Measurements from ENCODE around the gene C2CD2.

The C2CD2 gene

GRCh38 chr21:41857771-41858300 is 96.0 kb downstream of the C2CD2 start:
- H3K9me3 Mint-ChIP-seq: no peaks in the 10 kb centered on the region
- H3K27me3 Mint-ChIP-seq: no peaks in the 10 kb centered on the region
- no peak overlapping the region for H3K4me3 Mint-ChIP-seq
- no peak overlapping the region for H3K27ac Mint-ChIP-seq
- intact Hi-C loops (cut with micrococcal nuclease): no loop called here
- peaks cover 62% of the 10 kb centered on the region for H3K36me3 Mint-ChIP-seq (ENCODE audit: low read depth)
- peaks cover 7% of the 10 kb centered on the region for H3K4me1 Mint-ChIP-seq (ENCODE audit: low read depth)

GRCh38 chr21:41856572-41856971 is 97.2 kb downstream of the C2CD2 start:
- Mint-ChIP-seq H3K27me3 (no peaks in the 10 kb centered on the region), H3K9me3 (no peaks in the 10 kb centered on the region), H3K4me1 (ENCODE audit: low read depth) (no peaks in the 10 kb centered on the region), H3K4me3 (no peak overlapping the region), H3K36me3 (ENCODE audit: low read depth) (peaks cover 75% of the 10 kb centered on the region), H3K27ac (no peak overlapping the region)
- intact Hi-C loops (cut with micrococcal nuclease): no loop called here

- H3K27ac Mint-ChIP-seq: no peak overlapping the region
- H3K27me3 Mint-ChIP-seq: no peaks in the 10 kb centered on the region
Measured at GRCh38 chr21:41854426-41854995, 99.3 kb downstream of the C2CD2 start.

GRCh38 chr21:41852929-41853320 is 100.9 kb downstream of the C2CD2 start:
- Mint-ChIP-seq H3K4me3 (no peak overlapping the region), H3K27me3 (no peaks in the 10 kb centered on the region), H3K36me3 (ENCODE audit: low read depth) (peaks cover 68% of the 10 kb centered on the region), H3K27ac (no peak overlapping the region), H3K4me1 (ENCODE audit: low read depth) (no peaks in the 10 kb centered on the region), H3K9me3 (no peaks in the 10 kb centered on the region)
- intact Hi-C loops (cut with micrococcal nuclease): no loop called here

More at GRCh38 chr21:41854426-41854995, 99.3 kb downstream of the C2CD2 start:
- Mint-ChIP-seq H3K4me3 (no peak overlapping the region), H3K36me3 (ENCODE audit: low read depth) (peaks cover 77% of the 10 kb centered on the region), H3K4me1 (ENCODE audit: low read depth) (no peaks in the 10 kb centered on the region), H3K9me3 (no peaks in the 10 kb centered on the region)
- intact Hi-C loops (cut with micrococcal nuclease): no loop called here

- Mint-ChIP-seq H3K36me3 (ENCODE audit: low read depth) (peaks cover 63% of the 10 kb centered on the region), H3K4me1 (ENCODE audit: low read depth) (no peaks in the 10 kb centered on the region), H3K9me3 (no peaks in the 10 kb centered on the region), H3K27me3 (no peaks in the 10 kb centered on the region), H3K27ac (no peak overlapping the region), H3K4me3 (no peak overlapping the region)
- intact Hi-C loops (cut with micrococcal nuclease): no loop called here
Measured at GRCh38 chr21:41852151-41852928, 101.5 kb downstream of the C2CD2 start.

GRCh38 chr21:41851090-41851790 is 102.6 kb downstream of the C2CD2 start:
- intact Hi-C loops (cut with micrococcal nuclease): no loop called here
- no peaks in the 10 kb centered on the region for H3K4me1 Mint-ChIP-seq (ENCODE audit: low read depth)
- no peaks in the 10 kb centered on the region for H3K27me3 Mint-ChIP-seq
- no peaks in the 10 kb centered on the region for H3K9me3 Mint-ChIP-seq
- H3K27ac Mint-ChIP-seq: no peak overlapping the region
- H3K36me3 Mint-ChIP-seq (ENCODE audit: low read depth): peaks cover 63% of the 10 kb centered on the region
- H3K4me3 Mint-ChIP-seq: no peak overlapping the region

- Mint-ChIP-seq H3K4me3 (no peak overlapping the region), H3K27me3 (no peaks in the 10 kb centered on the region), H3K9me3 (no peaks in the 10 kb centered on the region), H3K4me1 (ENCODE audit: low read depth) (no peaks in the 10 kb centered on the region), H3K27ac (no peak overlapping the region), H3K36me3 (ENCODE audit: low read depth) (peaks cover 70% of the 10 kb centered on the region)
- intact Hi-C loops (cut with micrococcal nuclease): no loop called here
Measured at GRCh38 chr21:41850085-41850484, 103.7 kb downstream of the C2CD2 start.

- no peaks in the 10 kb centered on the region for H3K27me3 Mint-ChIP-seq
- H3K4me3 Mint-ChIP-seq: no peak overlapping the region
Measured at GRCh38 chr21:41848958-41849580, 104.7 kb downstream of the C2CD2 start.

GRCh38 chr21:41848533-41848932 is 105.3 kb downstream of the C2CD2 start:
- no peaks in the 10 kb centered on the region for H3K27me3 Mint-ChIP-seq
- peaks cover 5% of the 10 kb centered on the region for H3K4me1 Mint-ChIP-seq (ENCODE audit: low read depth)
- peaks cover 59% of the 10 kb centered on the region for H3K36me3 Mint-ChIP-seq (ENCODE audit: low read depth)
- intact Hi-C loops (cut with micrococcal nuclease): no loop called here
- no peak overlapping the region for H3K4me3 Mint-ChIP-seq
- no peaks in the 10 kb centered on the region for H3K9me3 Mint-ChIP-seq
- no peak overlapping the region for H3K27ac Mint-ChIP-seq

More at GRCh38 chr21:41848958-41849580, 104.7 kb downstream of the C2CD2 start:
- Mint-ChIP-seq H3K36me3 (ENCODE audit: low read depth) (peaks cover 60% of the 10 kb centered on the region), H3K27ac (no peak overlapping the region), H3K4me1 (ENCODE audit: low read depth) (peaks cover 2% of the 10 kb centered on the region), H3K9me3 (no peaks in the 10 kb centered on the region)
- intact Hi-C loops (cut with micrococcal nuclease): no loop called here

GRCh38 chr21:41847066-41847804 is 106.6 kb downstream of the C2CD2 start:
- H3K4me1 Mint-ChIP-seq (ENCODE audit: low read depth): peaks cover 5% of the 10 kb centered on the region
- no peak overlapping the region for H3K4me3 Mint-ChIP-seq
- H3K9me3 Mint-ChIP-seq: no peaks in the 10 kb centered on the region
- intact Hi-C loops (cut with micrococcal nuclease): no loop called here
- no peaks in the 10 kb centered on the region for H3K27me3 Mint-ChIP-seq
- no peak overlapping the region for H3K27ac Mint-ChIP-seq
- H3K36me3 Mint-ChIP-seq (ENCODE audit: low read depth): peaks cover 52% of the 10 kb centered on the region

GRCh38 chr21:41846536-41846935 is 107.3 kb downstream of the C2CD2 start:
- intact Hi-C loops (cut with micrococcal nuclease): no loop called here
- no peak overlapping the region for H3K4me3 Mint-ChIP-seq
- H3K9me3 Mint-ChIP-seq: peaks cover 4% of the 10 kb centered on the region
- peaks cover 47% of the 10 kb centered on the region for H3K36me3 Mint-ChIP-seq (ENCODE audit: low read depth)
- H3K27me3 Mint-ChIP-seq: no peaks in the 10 kb centered on the region
- peaks cover 5% of the 10 kb centered on the region for H3K4me1 Mint-ChIP-seq (ENCODE audit: low read depth)
- H3K27ac Mint-ChIP-seq: no peak overlapping the region

- Mint-ChIP-seq H3K4me1 (ENCODE audit: low read depth) (peaks cover 5% of the 10 kb centered on the region), H3K27ac (no peak overlapping the region), H3K36me3 (ENCODE audit: low read depth) (peaks cover 47% of the 10 kb centered on the region), H3K27me3 (no peaks in the 10 kb centered on the region), H3K9me3 (peaks cover 9% of the 10 kb centered on the region), H3K4me3 (no peak overlapping the region)
- intact Hi-C loops (cut with micrococcal nuclease): no loop called here
Measured at GRCh38 chr21:41846033-41846317, 107.8 kb downstream of the C2CD2 start.

GRCh38 chr21:41845310-41846032 is 108.3 kb downstream of the C2CD2 start:
- H3K4me3 Mint-ChIP-seq: no peak overlapping the region
- intact Hi-C loops (cut with micrococcal nuclease): no loop called here
- no peaks in the 10 kb centered on the region for H3K27me3 Mint-ChIP-seq
- peaks cover 14% of the 10 kb centered on the region for H3K9me3 Mint-ChIP-seq
- H3K4me1 Mint-ChIP-seq (ENCODE audit: low read depth): peaks cover 5% of the 10 kb centered on the region
- H3K36me3 Mint-ChIP-seq (ENCODE audit: low read depth): peaks cover 52% of the 10 kb centered on the region
- no peak overlapping the region for H3K27ac Mint-ChIP-seq
